H1 (cell line): ENCODE data around the gene XRN2. TPM values are rescaled to one million over a fixed set of nuclear protein-coding genes. Genes with fewer than 3 reads are reported as not detected.

Experiments
- CTCF ChIA-PET: fragments of 300-600 bp; sonication (Branson Sonifier 250); formaldehyde crosslinking; loops from one replicate; lab custom pipeline; 2021; ENCODE audit not compliant: partially characterized antibody; lab: Charles Lee
- POLR2A ChIA-PET: fragments of 300-600 bp; sonication (Branson Sonifier 250); formaldehyde crosslinking; loops from one replicate; lab custom pipeline; 2021; ENCODE audit warnings: inconsistent platforms; ENCODE audit not compliant: partially characterized antibody; lab: Charles Lee
- DNase-seq, 2 experiments: peaks; one replicate each; pipeline versions ENCODE4 v3.0.0 to v3.0.0-alpha.2; 2010 to 2022; ENCODE audit warnings: low spot score in 2 of 2, low read depth in 1 of 2, mixed read lengths in 1 of 2
- FAIRE-seq: peaks from 2 replicates; lab custom pipeline; 2011; peaks lifted over from hg19 to GRCh38; lab: Jason Lieb, UNC
- H2AFZ ChIP-seq: 2 replicates; pipeline ENCODE4 v1.8.1; 2012; ENCODE audit warnings: low read length, inconsistent platforms
- H2AK5ac ChIP-seq: 2 replicates; pipeline ENCODE4 v1.6.1; 2013; ENCODE audit warnings: low read depth, low read length
- H2BK120ac ChIP-seq: replicated peaks from 2 replicates; pipeline ENCODE3; 2013; ENCODE audit warnings: low read depth, low read length, inconsistent platforms
- H2BK12ac ChIP-seq: 2 replicates; pipeline ENCODE4 v1.6.1; 2013; ENCODE audit warnings: low read depth, low read length
- H2BK15ac ChIP-seq: 2 replicates; pipeline ENCODE4 v1.6.1; 2013; ENCODE audit warnings: low read length
- H2BK20ac ChIP-seq: 2 replicates; pipeline ENCODE4 v1.6.1; 2013; ENCODE audit warnings: low read length
- H2BK5ac ChIP-seq: 2 replicates; pipeline ENCODE4 v1.6.1; 2013; ENCODE audit warnings: low read depth, low read length
- H3K14ac ChIP-seq: 2 replicates; pipeline ENCODE4 v1.6.1; 2013; ENCODE audit warnings: inconsistent platforms; ENCODE audit not compliant: insufficient read length
- H3K18ac ChIP-seq: 2 replicates; pipeline ENCODE4 v1.6.1; 2013; ENCODE audit warnings: low read length; ENCODE audit errors: extremely low read depth
- H3K23ac ChIP-seq: 2 replicates; pipeline ENCODE4 v1.6.1; 2013; ENCODE audit warnings: inconsistent platforms; ENCODE audit not compliant: insufficient read length
- H3K23me2 ChIP-seq: 2 replicates; pipeline ENCODE4 v1.6.1; 2013; ENCODE audit warnings: low read depth, low read length
- H3K27ac ChIP-seq: 2 replicates; pipeline ENCODE4 v1.6.1; 2011; ENCODE audit warnings: low read depth, low read length, inconsistent platforms
- H3K27me3 ChIP-seq, 4 experiments: replicated peaks in 1 of 4; 1 replicate in 1 of 4; 2 replicates in 3 of 4; pipeline versions ENCODE4 v1.6.1 to v1.8.1; 2011 to 2013; ENCODE audit warnings: low read length in 3 of 4, mild to moderate bottlenecking in 3 of 4, inconsistent platforms in 2 of 4, mixed read lengths in 2 of 4, moderate library complexity in 1 of 4; ENCODE audit not compliant: control insufficient read depth in 3 of 4, insufficient read depth in 3 of 4; ENCODE audit errors: extremely low read depth in 1 of 4
- H3K36me3 ChIP-seq, 4 experiments: 2 replicates each; pipeline versions ENCODE4 v1.6.1 to v1.8.1; 2011 to 2013; ENCODE audit warnings: mild to moderate bottlenecking in 4 of 4, low read length in 3 of 4, moderate library complexity in 2 of 4, control low read depth in 1 of 4, inconsistent platforms in 1 of 4; ENCODE audit not compliant: insufficient read depth in 4 of 4, control insufficient read depth in 2 of 4
- H3K4ac ChIP-seq: replicated peaks from 2 replicates; pipeline ENCODE3; 2013; ENCODE audit warnings: low read length, low read depth, mixed read lengths, inconsistent platforms; ENCODE audit not compliant: insufficient read length
- H3K4me1 ChIP-seq, 4 experiments: replicated peaks in 1 of 4; 1 replicate in 1 of 4; 2 replicates in 3 of 4; pipeline versions ENCODE4 v1.6.1 to v1.8.1; 2011 to 2013; ENCODE audit warnings: low read length in 3 of 4, inconsistent platforms in 2 of 4, mixed read lengths in 1 of 4; ENCODE audit not compliant: insufficient read depth in 4 of 4, control insufficient read depth in 3 of 4
- H3K4me2 ChIP-seq, 2 experiments: 2 replicates each; pipeline versions ENCODE4 v1.6.1 to v1.8.1; 2011 to 2013; ENCODE audit warnings: low read depth in 2 of 2, low read length in 2 of 2, control low read depth in 1 of 2, inconsistent platforms in 1 of 2, mild to moderate bottlenecking in 1 of 2; ENCODE audit not compliant: insufficient read depth in 1 of 2
- H3K4me3 ChIP-seq, 4 experiments: fragments of 200-600, 300-600 bp in 1 of 4; sonication (generic), shearing (Covaris generic), sonication (Bioruptor Twin) in 1 of 4; 2 replicates each; pipeline versions ENCODE4 v1.5.1 to v1.8.1; 2011 to 2016; ENCODE audit warnings: low read length in 4 of 4, low read depth in 3 of 4, control low read depth in 2 of 4, inconsistent platforms in 2 of 4, mild to moderate bottlenecking in 2 of 4, mixed read lengths in 1 of 4, moderate library complexity in 1 of 4; ENCODE audit not compliant: insufficient read depth in 2 of 4; ENCODE audit errors: extremely low read depth in 1 of 4
- H3K56ac ChIP-seq: replicated peaks from 2 replicates; pipeline ENCODE3; 2013; ENCODE audit warnings: low read depth, mild to moderate bottlenecking, mixed read lengths, low read length, inconsistent platforms; ENCODE audit not compliant: insufficient read length
- H3K79me1 ChIP-seq: 2 replicates; pipeline ENCODE4 v1.6.1; 2013; ENCODE audit warnings: low read depth, low read length, control low read depth
- H3K79me2 ChIP-seq, 2 experiments: 2 replicates each; pipeline versions ENCODE4 v1.6.1 to v1.8.1; 2012 to 2013; ENCODE audit warnings: low read length in 2 of 2, mild to moderate bottlenecking in 2 of 2, inconsistent platforms in 1 of 2; ENCODE audit not compliant: insufficient read depth in 2 of 2, control insufficient read depth in 1 of 2
- H3K9ac ChIP-seq, 4 experiments: replicated peaks in 1 of 4; 1 replicate in 1 of 4; 2 replicates in 3 of 4; pipeline versions ENCODE4 v1.6.1 to v1.8.1; 2011 to 2013; ENCODE audit warnings: low read depth in 3 of 4, low read length in 3 of 4, control low read depth in 2 of 4, mild to moderate bottlenecking in 2 of 4, moderate library complexity in 2 of 4, inconsistent platforms in 1 of 4; ENCODE audit errors: extremely low read depth in 1 of 4
- H3K9me3 ChIP-seq, 2 experiments: 2 replicates each; pipeline versions ENCODE4 v1.6.1 to v1.8.1; 2012 to 2013; ENCODE audit warnings: mild to moderate bottlenecking in 2 of 2, moderate library complexity in 2 of 2, control low read depth in 1 of 2, inconsistent platforms in 1 of 2, low read depth in 1 of 2, low read length in 1 of 2, mixed read lengths in 1 of 2; ENCODE audit not compliant: insufficient read depth in 2 of 2
- H4K20me1 ChIP-seq, 2 experiments: replicated peaks in 1 of 2; 2 replicates each; pipeline versions ENCODE3 to v1.8.1; 2011 to 2013; ENCODE audit warnings: inconsistent platforms in 2 of 2, low read length in 2 of 2, mild to moderate bottlenecking in 1 of 2; ENCODE audit not compliant: insufficient read depth in 2 of 2, control insufficient read depth in 1 of 2
- H4K5ac ChIP-seq: 2 replicates; pipeline ENCODE4 v1.6.1; 2013; ENCODE audit warnings: low read length, low read depth, mixed read lengths, inconsistent platforms; ENCODE audit not compliant: insufficient read length
- H4K8ac ChIP-seq: 2 replicates; pipeline ENCODE4 v1.8.0; 2013; ENCODE audit warnings: mild to moderate bottlenecking, moderate library complexity, low read length, inconsistent platforms; ENCODE audit not compliant: insufficient read depth; ENCODE audit errors: extremely low read depth
- H4K91ac ChIP-seq: replicated peaks from 2 replicates; pipeline ENCODE3; 2013; ENCODE audit warnings: low read length, mixed read lengths, inconsistent platforms; ENCODE audit not compliant: insufficient read length
- TAF1 ChIP-seq: IDR thresholded peaks from 2 replicates; pipeline ENCODE4 v1.6.1; 2011; ENCODE audit warnings: mild to moderate bottlenecking, low read depth, low read length
- TAF7 ChIP-seq: optimal IDR thresholded peaks from 2 replicates; pipeline ENCODE3; 2011; ENCODE audit warnings: low read depth, mild to moderate bottlenecking, inconsistent platforms, low read length, moderate library complexity, borderline replicate concordance
- WGBS, 2 experiments: shearing (Covaris generic) in 1 of 2; methylation state at CpG; one replicate each; pipeline versions ENCODE4 v1.1.6 to v1.1.7; 2013 to 2015; ENCODE audit warnings: low lambda C conversion rate in 2 of 2, mixed read lengths in 2 of 2, inconsistent platforms in 1 of 2, low coverage in 1 of 2, missing lambda C conversion rate in 1 of 2; ENCODE audit not compliant: insufficient replicate concordance in 2 of 2, insufficient coverage in 1 of 2, insufficient read length in 1 of 2; ENCODE audit errors: extremely low coverage in 1 of 2, missing lambda C conversion rate in 1 of 2; 5-methylcytosine and 5-hydroxymethylcytosine counted together
- polyA plus RNA-seq, 7 experiments: library from polyadenylated mRNA; depleted of rRNA in 3 of 7; stranded (reverse) in 5 of 7; unstranded in 2 of 7; fragments of >200 nt in 5 of 7; fragments of 200-250 nt in 2 of 7; gene quantifications; 1 replicate in 5 of 7; 2 replicates in 1 of 7; 4 replicates in 1 of 7; pipeline versions ENCODE4 v1.2.1 to v1.2.3, GENCODE V29; 2011 to 2013; ENCODE audit warnings: missing spikeins in 2 of 7, mixed read lengths in 2 of 7
- total RNA-seq: library from RNA; stranded (reverse); fragmentation: NEBNext Ultra II Directional; extraction: Animal tissue kit (Norgen Biotek cat#: 25700); gene quantifications from 2 replicates; pipeline ENCODE4 v1.2.1, GENCODE V29; 2021

XRN2 gene
- total and polyA plus RNA-seq, 2 of the 8 experiments (the other 6 are each of a cell fraction or from before 2014, with no cell fraction given): 60.3 to 139 TPM

GRCh38 chr20:21336455-21337151 is 33.5 kb downstream of the XRN2 start:
- H3K36me3 ChIP-seq: peaks cover 12 to 97% (median 58%) of the 10 kb centered on the region in 4 experiments
- no peak for FAIRE-seq
- H4K5ac ChIP-seq: no peak overlapping the region
- ChIA-PET POLR2A (interaction anchor here (1.6 kb wide), 1 partner anchor 33 kb away, joined by 6 read pairs; no protein-coding TSS in a partner anchor), CTCF (interaction anchor here (0.7 to 1.0 kb wide), 2 partner anchors 13 to 101 kb away, joined by 3 to 4 read pairs; no protein-coding TSS in a partner anchor)
- H3K23me2 ChIP-seq: no peaks in the 10 kb centered on the region
- H2BK15ac ChIP-seq: no peak overlapping the region
- H3K27ac ChIP-seq: no peak overlapping the region
- H2BK20ac ChIP-seq: no peak overlapping the region
- H2AFZ ChIP-seq: no peak overlapping the region
- H3K4ac ChIP-seq: no peak overlapping the region
- H3K4me3 ChIP-seq: no peak overlapping the region
- no peak overlapping the region for H2AK5ac ChIP-seq
- H3K79me2 ChIP-seq: peaks cover 0 to 36% of the 10 kb centered on the region in 2 experiments; a peak in 2 of 4 replicates
- no peak overlapping the region for H3K23ac ChIP-seq
- no peak overlapping the region for H3K56ac ChIP-seq
- H3K4me1 ChIP-seq: peaks cover 0 to 4% (median 0%) of the 10 kb centered on the region in 4 experiments; a peak in 3 of 7 replicates
- H2BK12ac ChIP-seq: no peak overlapping the region
- no peak overlapping the region for H3K14ac ChIP-seq
- peaks cover 9 to 14% of the 10 kb centered on the region in 2 experiments for H4K20me1 ChIP-seq
- no peak overlapping the region for H2BK5ac ChIP-seq
- H3K9me3 ChIP-seq: no peaks in the 10 kb centered on the region; a peak in 1 of 4 replicates
- H2BK120ac ChIP-seq: no peak overlapping the region
- H4K8ac ChIP-seq: no peak overlapping the region
- no peak overlapping the region for H3K9ac ChIP-seq
- no peak overlapping the region for H3K4me2 ChIP-seq
- H3K79me1 ChIP-seq: peaks cover 7% of the 10 kb centered on the region; the same call in 1 of the 2 replicates
- no peak overlapping the region for H3K18ac ChIP-seq
- TF ChIP-seq TAF1: no peak
- no peak for TF ChIP-seq TAF7
- WGBS, 2 experiments: 93% methylated on average over 2 of the region's 2 CpGs; no CpG with 5 or more reads in 1 of the 2 experiments
- H3K27me3 ChIP-seq: no peaks in the 10 kb centered on the region
- H4K91ac ChIP-seq: no peak overlapping the region
- DNase-seq: no peak
